Osteocyte (in vitro differentiated cells): ENCODE measurements around the gene PWP2. TPM values are rescaled to one million over a fixed set of nuclear protein-coding genes. Genes with fewer than 3 reads are reported as not detected.
"Not testable (repeated sequence)": the region's sequence is repeated elsewhere in the genome, so short reads cannot be mapped to it uniquely, and the experiment has no call there.

Source experiments
- DNase-seq: peaks from one replicate; pipeline ENCODE4 v3.0.0; 2021; ENCODE audit warnings: mixed read lengths; ENCODE audit not compliant: unreplicated experiment; ENCODE audit errors: extremely low spot score
- H3K27ac Mint-ChIP-seq: one replicate; pipeline ENCODE4 v1.8.0; 2021; ENCODE audit warnings: mild to moderate bottlenecking, mixed read lengths; ENCODE audit not compliant: unreplicated experiment
- H3K27me3 Mint-ChIP-seq: one replicate; pipeline ENCODE4 v1.8.0; 2021; ENCODE audit warnings: mixed read lengths; ENCODE audit not compliant: unreplicated experiment
- H3K36me3 Mint-ChIP-seq: one replicate; pipeline ENCODE4 v1.8.0; 2021; ENCODE audit warnings: mixed read lengths; ENCODE audit not compliant: unreplicated experiment
- H3K4me1 Mint-ChIP-seq: one replicate; pipeline ENCODE4 v1.8.0; 2021; ENCODE audit warnings: mixed read lengths; ENCODE audit not compliant: unreplicated experiment
- H3K4me3 Mint-ChIP-seq: one replicate; pipeline ENCODE4 v1.8.0; 2021; ENCODE audit warnings: mild to moderate bottlenecking, moderate library complexity, mixed read lengths; ENCODE audit not compliant: unreplicated experiment
- H3K9me3 Mint-ChIP-seq: one replicate; pipeline ENCODE4 v1.8.0; 2021; ENCODE audit warnings: mixed read lengths; ENCODE audit not compliant: unreplicated experiment
- total RNA-seq: library from RNA; stranded (reverse); gene quantifications from 2 replicates; pipeline ENCODE4 v1.2.1, GENCODE V29; 2021

PWP2 gene
- total RNA-seq, 1 donor from 2014 or later, result 0.75 TPM

GRCh38 chr21:44155231-44155993, 48.2 kb downstream of the PWP2 start:
- not testable (repeated sequence) for H3K27ac Mint-ChIP-seq, DNase-seq, H3K9me3 Mint-ChIP-seq, H3K4me1 Mint-ChIP-seq, H3K36me3 Mint-ChIP-seq, H3K27me3 Mint-ChIP-seq, H3K4me3 Mint-ChIP-seq

- not testable (repeated sequence) for H3K36me3 Mint-ChIP-seq, H3K4me3 Mint-ChIP-seq, H3K27ac Mint-ChIP-seq, H3K9me3 Mint-ChIP-seq, DNase-seq, H3K4me1 Mint-ChIP-seq, H3K27me3 Mint-ChIP-seq
Measured at GRCh38 chr21:44155994-44156380, 48.8 kb downstream of the PWP2 start.

- DNase-seq, H3K27ac Mint-ChIP-seq, H3K9me3 Mint-ChIP-seq, H3K36me3 Mint-ChIP-seq, H3K4me3 Mint-ChIP-seq, H3K4me1 Mint-ChIP-seq, H3K27me3 Mint-ChIP-seq: not testable (repeated sequence)
Measured at GRCh38 chr21:44157439-44158081, 50.4 kb downstream of the PWP2 start.

GRCh38 chr21:44158082-44158468, 50.9 kb downstream of the PWP2 start:
- not testable (repeated sequence) for H3K9me3 Mint-ChIP-seq, H3K27ac Mint-ChIP-seq, H3K36me3 Mint-ChIP-seq, DNase-seq, H3K4me1 Mint-ChIP-seq, H3K27me3 Mint-ChIP-seq, H3K4me3 Mint-ChIP-seq

- not testable (repeated sequence) for H3K36me3 Mint-ChIP-seq, H3K27me3 Mint-ChIP-seq, H3K9me3 Mint-ChIP-seq, H3K4me3 Mint-ChIP-seq, H3K4me1 Mint-ChIP-seq, H3K27ac Mint-ChIP-seq
- DNase-seq, result peak; percentile 6
Measured at GRCh38 chr21:44159349-44160297, 52.4 kb downstream of the PWP2 start.

- H3K4me3 Mint-ChIP-seq, H3K27me3 Mint-ChIP-seq, DNase-seq, H3K4me1 Mint-ChIP-seq, H3K36me3 Mint-ChIP-seq, H3K9me3 Mint-ChIP-seq, H3K27ac Mint-ChIP-seq: not testable (repeated sequence)
Measured at GRCh38 chr21:44160298-44160672, 53.1 kb downstream of the PWP2 start.

- not testable (repeated sequence) for H3K36me3 Mint-ChIP-seq, DNase-seq, H3K9me3 Mint-ChIP-seq, H3K4me1 Mint-ChIP-seq, H3K4me3 Mint-ChIP-seq, H3K27ac Mint-ChIP-seq, H3K27me3 Mint-ChIP-seq
Measured at GRCh38 chr21:44160821-44161220, 53.6 kb downstream of the PWP2 start.

GRCh38 chr21:44163167-44163653, 56.0 kb downstream of the PWP2 start:
- not testable (repeated sequence) for H3K27me3 Mint-ChIP-seq, H3K9me3 Mint-ChIP-seq, H3K27ac Mint-ChIP-seq, H3K36me3 Mint-ChIP-seq, H3K4me1 Mint-ChIP-seq, DNase-seq, H3K4me3 Mint-ChIP-seq

- not testable (repeated sequence) for H3K4me1 Mint-ChIP-seq, H3K27ac Mint-ChIP-seq, DNase-seq, H3K4me3 Mint-ChIP-seq, H3K9me3 Mint-ChIP-seq, H3K36me3 Mint-ChIP-seq, H3K27me3 Mint-ChIP-seq
Measured at GRCh38 chr21:44165933-44166332, 58.7 kb downstream of the PWP2 start.

- not testable (repeated sequence) for H3K4me3 Mint-ChIP-seq, H3K9me3 Mint-ChIP-seq, H3K27ac Mint-ChIP-seq, DNase-seq, H3K36me3 Mint-ChIP-seq, H3K27me3 Mint-ChIP-seq, H3K4me1 Mint-ChIP-seq
Measured at GRCh38 chr21:44167527-44167926, 60.3 kb downstream of the PWP2 start.

- H3K27ac Mint-ChIP-seq, H3K27me3 Mint-ChIP-seq, H3K36me3 Mint-ChIP-seq, H3K4me3 Mint-ChIP-seq, H3K9me3 Mint-ChIP-seq, H3K4me1 Mint-ChIP-seq, DNase-seq: not testable (repeated sequence)
Measured at GRCh38 chr21:44170326-44170725, 63.1 kb downstream of the PWP2 start.

GRCh38 chr21:44170863-44171262, 63.7 kb downstream of the PWP2 start:
- H3K9me3 Mint-ChIP-seq, H3K27ac Mint-ChIP-seq, H3K4me1 Mint-ChIP-seq, H3K27me3 Mint-ChIP-seq, H3K4me3 Mint-ChIP-seq, H3K36me3 Mint-ChIP-seq: not testable (repeated sequence)
- DNase-seq, result peak; percentile 54
